Activated T-cell treated with anti-CD3 and anti-CD28 coated beads for 1 hour (primary cell): ENCODE data around the gene PLAGL2.
"Not testable (repeated sequence)": the region's sequence is repeated elsewhere in the genome, so short reads cannot be mapped to it uniquely, and the experiment has no call there.

Experiments used
- DNase-seq: peaks from one replicate; pipeline ENCODE4 v3.0.0-alpha.2; 2020; ENCODE audit warnings: low read depth

Gene PLAGL2

DNA sequence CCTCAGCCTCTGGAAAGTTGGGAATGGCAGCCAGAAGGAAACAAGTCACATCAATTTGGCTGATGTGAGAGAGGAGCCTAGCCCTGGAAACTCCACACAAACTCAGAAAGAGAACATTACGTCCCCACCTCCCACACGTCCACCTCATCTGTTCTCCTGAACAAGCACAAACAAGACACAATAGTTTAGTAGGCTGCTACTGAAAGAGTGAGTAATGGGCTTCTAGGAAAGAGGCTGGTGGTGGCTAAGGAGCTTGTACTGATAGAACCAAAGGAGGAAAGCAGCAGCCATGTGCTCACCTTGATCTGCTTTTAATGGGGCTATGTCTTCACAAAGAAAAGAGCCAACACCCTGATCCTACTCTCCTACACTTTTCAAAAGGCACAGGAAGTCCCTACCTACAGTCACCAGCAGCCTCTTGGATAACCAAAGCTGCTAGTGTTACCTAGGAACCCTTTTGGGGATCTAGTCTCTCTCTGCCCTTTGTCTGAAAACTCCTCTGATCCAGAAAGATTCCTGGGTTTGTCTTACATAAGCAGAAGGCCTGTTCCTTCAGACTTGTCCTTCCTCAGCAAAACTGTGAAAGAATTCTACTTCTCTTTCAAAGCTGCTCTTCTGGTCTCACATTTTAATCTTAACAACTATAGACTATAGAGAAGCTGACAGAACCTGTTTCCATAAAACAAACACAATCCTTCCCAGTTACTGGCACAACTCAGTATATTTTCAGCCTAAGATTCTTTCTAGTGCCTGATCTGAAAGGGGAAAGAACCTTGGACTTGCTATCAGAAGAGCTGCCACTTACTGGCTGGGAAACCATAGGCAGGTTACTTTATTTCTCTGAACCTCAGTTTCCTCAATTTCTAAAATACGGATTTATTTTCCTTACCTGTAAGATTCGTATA, 3.1 kb downstream of the PLAGL2 start:
- DNase-seq, result no peak

DNA sequence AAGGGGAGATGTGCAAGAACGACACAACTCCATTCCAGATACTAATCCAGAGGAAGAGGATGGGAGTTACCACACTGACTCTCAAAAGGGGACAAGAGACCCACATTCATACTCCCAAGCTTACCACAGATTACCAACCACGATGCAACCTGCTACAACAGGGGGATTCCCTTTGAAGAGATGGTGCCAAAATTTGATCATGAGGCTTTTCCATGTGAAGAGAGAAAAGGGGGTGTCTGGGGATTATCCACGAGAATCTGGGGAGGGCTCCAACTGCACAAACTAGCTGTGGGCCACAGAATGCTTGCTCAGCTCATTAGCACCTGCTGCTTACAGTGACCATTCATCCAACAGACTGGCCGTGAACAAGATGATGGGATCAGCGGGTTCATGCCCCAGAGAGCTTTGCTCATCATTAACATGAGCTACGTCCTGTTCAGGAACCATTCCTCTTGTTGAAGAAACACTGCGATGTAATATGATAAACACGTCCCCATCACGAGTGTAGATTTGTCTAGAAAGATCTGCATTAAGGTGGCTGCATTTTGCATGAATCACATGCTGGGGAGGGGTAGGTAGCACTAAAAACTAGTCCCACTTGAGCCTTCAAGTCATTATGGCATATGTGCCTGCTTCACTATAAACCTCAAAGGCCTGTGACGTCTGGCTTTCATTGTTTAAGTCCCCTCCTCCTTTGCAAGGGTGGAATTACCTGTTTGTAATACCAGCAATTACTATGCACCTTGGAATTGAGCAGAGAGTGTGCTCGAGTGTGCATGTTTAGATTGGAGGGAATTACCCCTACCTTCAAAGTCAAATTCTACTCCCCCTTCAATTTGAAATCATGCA, 4.0 kb downstream of the PLAGL2 start:
- DNase-seq, result no peak

DNA sequence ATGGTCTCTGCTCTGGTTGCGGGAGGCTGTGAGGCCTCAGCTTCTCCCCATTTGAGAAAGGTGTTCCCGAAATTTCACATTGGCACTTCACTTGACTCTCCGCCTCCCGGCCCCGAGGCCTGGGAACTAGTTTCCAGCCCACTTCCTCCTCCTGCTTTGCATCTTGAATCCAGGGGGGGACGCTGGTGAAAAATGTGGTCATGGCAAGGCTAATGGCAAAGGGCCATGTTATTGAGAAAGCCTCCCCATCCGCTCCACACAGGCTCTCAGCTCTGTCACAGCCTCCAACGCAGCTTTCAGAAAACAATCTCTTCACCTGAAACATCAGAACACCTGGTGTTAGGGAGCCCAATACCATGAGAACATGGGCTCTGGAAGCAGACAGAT, 5.6 kb downstream of the PLAGL2 start:
- no peak for DNase-seq

DNA sequence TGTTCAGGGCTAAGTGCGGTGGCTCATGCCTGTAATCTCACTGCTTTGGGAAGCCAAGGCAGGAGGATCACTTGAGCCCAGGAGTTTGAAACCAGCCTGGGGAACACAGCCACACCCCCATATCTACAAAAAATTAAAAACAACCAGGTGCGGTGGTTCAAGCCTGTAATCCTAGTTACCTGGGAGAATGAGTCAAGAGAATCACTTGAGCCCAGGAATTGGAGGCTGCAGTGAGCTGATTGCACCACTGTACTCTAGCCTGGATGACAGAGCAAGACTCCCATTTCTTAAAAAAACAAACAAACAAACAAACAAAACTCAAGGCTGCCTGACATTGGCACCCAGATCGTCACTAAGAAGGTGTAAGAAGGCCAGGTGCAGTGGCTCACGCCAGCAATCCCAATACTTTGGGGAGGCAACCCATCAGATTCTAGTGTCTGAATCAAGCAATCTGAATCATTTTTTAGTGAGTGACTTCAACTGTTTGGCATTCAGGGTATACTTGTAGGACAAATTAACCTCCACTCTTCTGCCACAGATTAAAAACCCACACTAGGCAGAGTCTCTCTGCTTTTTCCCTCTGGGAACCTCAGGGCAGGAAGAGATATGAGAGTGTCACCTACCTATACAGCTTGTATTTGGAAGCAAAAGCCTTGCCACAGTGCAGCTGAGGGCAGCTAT, 6.1 kb downstream of the PLAGL2 start:
- DNase-seq, result no peak

DNA sequence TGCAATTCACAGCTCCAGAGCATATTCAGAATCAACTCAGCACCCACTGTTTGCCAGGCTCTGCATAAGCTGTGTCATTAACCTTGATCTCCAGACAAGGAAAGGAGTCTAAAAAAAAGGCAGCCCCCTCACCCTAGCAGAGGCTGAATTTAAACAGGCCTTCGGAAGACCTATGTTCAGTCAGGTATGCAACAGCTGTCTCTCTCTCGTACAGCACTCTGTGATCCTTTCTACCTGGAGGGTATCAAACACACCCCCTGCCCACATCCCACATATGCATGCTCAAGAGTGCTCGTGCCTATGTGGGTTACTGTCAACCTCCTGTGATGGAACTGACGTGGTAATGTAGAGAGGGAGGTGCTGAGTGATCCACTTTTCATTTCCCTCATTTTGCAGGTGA, 8.5 kb downstream of the PLAGL2 start:
- DNase-seq, result no peak

DNA sequence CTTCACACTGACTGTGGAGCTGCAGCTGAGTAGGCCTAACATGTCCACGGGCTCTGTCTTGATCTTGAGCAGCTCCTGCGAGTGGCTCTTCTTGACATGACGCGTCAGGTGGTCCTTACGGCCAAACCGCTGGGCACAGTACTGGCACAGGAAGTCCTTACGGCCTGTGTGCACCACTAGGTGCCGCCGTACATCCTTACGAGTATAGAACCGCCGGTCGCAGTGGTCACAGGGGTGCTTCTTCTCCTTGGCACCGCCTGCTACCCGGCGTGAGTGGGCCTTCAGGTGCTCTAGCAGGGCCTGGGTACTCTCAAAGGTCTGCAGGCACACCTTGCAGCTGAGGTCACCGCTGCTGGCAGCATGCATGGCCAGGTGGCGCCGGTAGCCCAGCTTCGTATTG, 10.4 kb downstream of the PLAGL2 start:
- not testable (repeated sequence) for DNase-seq

DNA sequence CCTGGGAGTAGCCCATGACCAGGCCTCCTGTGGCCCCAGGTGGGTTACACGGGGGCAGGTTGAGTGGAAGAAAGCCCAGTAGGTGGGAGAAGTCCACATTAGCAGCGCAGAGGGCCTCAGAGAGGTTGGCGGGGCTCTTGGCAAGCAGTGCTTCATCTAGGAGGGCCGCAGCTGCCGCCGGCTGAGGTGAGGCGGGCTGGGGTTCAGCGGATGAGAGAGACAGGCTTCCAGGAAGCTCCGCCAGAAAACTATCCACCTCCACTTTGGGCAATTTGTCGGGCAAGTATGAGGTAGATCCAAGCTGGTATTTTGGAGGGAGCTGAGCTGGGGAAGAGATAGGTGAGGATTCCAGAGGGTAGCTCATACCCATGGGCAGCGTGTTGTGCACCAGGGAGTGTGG, 10.9 kb downstream of the PLAGL2 start:
- not testable (repeated sequence) for DNase-seq

DNA sequence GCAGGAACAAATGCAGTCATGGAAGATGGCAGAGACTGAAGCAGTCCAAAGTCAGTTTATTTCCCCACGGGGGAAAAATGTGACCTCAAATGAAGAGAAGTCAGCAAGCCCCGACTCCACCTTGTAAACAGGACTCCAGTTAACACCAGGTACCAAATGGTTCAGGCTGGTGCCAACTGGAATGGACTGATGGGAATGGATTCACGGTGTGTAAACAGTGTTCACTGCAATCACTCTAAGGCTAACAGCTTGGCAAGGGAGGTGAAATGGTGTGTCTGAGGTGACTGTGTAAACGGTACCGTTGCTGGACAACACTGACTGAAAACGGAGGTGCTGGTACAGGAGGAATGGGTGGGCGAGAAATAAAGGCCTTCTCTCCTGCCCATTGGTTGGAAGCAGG, 12.0 kb downstream of the PLAGL2 start:
- no peak for DNase-seq

DNA sequence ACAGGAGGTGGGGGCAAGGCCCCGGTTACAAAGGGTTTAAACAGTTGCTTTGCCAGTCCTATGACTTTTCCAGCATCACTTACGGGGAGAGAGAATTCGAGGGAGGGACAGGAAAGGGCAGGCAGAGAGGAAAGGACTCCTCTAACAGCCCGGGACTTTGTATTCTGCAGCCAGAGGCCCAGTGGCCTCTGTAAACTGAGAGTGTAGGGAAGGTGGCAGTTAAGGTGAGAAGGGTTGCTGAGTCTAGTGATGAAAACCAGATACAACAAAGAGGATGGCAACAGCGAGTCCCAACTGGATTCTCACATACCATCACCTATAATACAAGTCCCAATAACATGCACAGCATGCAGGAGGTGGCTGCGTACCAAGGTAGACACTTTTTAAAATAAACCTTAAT, 13.5 kb downstream of the PLAGL2 start:
- DNase-seq, result no peak

DNA sequence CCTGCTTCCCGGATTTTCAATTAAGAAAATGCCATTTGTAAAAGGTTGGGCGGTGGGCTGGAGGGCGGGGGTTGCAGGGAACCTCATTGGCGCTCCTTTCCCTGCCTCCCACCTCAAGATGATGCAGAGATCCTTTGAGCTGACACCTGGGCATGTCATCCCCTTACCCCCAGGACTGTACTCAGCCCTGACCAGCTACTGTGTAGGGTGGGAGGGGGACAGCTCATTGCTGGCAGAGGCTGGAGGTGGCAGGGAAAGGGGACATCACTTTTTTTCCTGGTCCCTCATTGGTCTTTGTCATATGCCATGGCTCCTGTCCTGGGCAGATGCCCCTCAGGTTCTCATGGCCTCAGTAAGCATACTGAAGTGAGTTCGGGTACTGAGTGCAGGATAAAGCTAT, 14.2 kb downstream of the PLAGL2 start:
- not testable (repeated sequence) for DNase-seq

DNA sequence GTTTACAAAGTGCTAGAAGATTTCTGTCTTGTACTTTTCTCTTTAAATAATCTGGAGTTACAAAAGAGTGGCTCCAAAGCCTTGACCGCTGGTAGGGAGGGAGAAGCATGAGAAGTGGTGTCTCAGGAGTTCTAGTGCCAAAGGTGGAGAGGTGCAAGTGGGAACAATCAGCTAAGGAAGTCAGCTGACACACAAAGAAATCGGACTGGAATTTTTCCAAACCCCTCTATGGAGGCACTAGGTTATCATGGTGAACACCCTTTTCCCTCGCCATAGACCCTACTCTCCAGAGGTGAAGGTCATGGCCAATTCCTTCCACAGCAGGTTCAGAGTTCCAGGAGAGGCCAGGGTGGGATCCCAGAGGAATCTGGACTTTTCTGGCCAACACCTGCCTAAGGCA, 14.8 kb downstream of the PLAGL2 start:
- no peak for DNase-seq

DNA sequence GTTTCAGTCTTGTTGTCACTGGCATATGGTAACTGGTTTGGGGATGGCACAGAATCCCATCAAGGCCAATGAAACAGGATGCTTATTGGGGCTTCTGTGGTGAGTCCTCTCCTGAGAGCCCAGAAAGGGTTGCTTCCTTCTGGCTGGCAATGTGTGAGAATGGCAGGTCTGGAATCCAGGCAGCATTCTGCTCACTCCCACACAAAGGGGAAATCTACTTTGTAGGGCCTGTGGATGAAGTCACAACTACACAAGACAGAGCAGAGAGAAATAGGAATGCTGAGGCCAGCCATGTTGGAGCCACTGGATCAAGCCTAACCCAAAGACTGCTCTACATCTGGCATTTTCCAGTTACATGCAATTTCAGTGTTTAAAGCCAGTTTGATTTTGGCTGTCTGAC, 15.7 kb downstream of the PLAGL2 start:
- DNase-seq, result no peak

DNA sequence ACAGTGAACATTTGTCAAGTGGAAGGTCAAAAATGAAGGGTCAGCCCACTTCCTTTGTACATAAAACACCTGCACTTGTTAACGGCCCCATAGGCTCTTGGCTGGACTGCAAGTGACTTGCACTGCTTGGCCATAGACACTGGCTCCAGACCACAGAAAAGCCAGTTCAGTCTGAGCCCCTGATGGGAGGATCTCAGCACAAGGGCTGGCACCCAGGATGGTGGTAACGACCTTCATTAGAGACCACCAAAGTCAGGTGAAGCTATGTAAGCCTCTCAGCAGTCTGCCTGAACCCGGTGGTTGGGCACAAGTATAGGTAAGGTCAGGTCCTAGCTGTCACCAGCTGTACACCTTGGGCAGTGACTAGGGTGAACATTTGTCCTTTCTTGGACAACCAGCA, 16.1 kb downstream of the PLAGL2 start:
- no peak for DNase-seq

DNA sequence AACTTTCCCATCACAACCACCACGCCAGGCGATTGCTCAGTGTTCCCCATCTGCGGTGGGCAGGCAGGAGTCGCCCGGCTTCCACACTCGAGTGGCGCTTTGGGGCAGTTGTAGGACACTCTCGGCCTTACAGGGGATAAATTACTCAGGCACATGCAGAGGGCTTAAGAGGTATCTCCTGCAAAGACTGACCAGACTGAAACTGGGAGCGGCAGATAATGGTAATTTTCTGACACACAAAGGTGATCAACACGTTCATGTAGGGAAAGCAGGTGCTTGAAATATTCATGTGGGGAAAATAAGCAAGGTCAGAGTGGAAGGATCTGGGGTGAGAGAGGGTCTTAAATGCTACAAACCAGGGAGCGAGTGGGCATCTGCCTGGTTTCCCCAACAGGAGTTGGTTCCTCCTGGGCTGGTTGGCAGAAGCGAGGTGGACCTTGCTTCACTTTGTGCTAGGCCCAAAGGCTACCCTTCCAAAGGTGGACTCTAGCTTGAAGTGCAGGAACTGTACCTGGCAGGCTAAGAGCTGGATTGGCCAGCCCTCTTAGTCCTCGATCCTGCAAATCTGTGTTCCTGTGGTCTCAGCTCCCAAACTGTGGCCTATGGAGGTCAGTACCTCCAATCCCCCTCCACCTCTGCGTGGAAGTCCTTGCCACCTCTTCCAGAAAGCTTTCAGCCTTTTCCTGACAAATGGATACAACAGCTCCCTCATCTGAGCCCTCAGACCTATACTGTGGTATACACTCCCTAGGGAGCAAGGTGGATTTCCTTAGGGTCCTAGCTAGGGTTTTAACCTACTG, 16.7 kb downstream of the PLAGL2 start:
- DNase-seq, result no peak

DNA sequence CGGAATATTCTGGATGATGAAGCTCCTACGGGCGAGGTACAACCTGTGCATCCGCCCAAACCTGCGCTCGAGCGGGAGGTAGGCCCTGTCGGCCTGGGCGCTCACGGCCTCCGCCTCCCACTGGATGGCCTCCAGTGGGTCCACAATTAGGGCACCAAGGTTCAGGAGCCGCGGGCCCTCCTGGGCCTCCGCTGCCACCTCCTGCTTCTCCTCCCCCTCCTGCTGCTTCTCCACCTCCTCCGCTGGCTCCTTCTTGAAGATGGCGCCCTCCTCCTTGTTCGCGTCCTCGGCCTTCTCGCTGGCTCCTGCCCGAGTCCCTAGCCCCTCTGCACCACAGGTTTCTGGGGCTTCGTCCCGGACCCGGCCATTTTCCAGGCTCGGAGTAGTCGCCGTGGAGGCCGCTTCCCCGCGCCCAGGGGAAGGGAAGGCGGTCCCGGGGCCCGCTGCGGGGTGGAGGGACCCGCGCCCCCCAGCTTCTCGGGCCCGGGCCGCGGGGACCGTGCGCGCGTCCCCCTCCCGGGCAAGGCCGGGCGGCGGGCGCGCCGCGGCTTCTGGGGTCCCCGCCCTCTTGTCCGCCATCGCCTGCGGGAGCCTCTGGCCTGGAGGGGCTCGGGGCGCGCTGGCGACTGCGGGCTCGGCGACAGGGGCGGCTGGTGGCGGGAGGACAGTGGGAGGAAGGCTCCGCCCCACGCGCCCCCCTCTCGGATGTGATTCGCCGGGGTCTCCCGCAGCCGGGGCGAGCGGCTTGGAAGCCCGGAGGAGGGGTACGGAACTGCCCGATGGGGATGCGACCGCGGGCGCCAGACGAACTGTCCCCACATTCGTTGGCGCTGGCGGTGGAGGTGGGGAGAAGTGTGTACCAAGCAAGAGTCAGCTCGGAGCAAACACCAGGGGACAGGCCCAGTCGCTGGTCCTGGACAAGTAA, 17.6 kb downstream of the PLAGL2 start:
- DNase-seq, result peak; percentile 22

DNA sequence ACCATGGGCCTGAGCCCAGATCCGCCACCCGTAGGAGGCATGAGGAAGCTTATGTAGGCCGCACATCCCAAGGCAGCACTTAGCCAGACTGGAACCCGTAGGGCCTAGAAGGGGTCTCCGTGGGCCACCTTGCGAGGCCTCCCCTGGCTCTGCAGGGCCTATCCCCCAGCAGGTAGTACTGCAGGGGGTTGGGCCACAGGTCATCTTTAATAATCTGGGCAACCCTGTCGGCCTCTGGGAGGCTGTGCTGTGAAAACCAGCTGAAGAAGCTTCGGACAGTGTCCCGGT, 18.5 kb downstream of the PLAGL2 start:
- DNase-seq, result no peak

DNA sequence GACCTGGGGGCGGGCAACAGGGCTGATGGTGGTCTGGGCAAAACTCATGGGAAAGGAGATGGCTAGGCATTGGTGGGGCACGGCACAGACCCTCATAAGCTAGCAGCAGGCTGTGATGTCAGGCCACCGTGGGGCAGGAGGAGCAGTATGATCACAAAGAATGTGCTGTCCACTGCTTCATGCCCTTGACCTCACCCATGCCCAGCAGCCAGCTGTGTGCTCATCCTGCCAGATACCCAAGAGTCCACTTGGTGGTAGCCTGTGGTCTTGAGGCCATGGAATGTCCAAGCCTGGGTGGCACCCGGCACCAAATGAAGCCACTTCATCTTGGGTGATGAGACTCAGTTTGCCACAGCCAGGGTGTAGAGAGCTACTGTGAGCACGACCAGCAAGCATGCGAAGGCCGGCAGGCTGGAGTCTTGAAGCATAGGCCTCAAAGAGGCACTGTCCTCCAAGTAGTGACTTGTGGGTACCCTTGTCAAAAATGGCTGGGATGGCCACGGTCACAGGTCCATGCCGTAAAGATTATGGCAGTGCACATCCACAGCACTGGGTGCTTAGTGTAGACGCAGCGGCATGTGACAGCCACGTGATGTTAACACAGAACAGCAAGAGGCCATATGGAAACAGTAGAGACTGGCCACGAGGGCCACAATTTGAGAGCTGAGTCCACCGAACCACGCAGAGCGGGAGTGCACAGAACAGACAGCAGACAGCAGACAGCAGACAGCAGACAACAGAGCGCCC, 19.0 kb downstream of the PLAGL2 start:
- DNase-seq, result no peak

DNA sequence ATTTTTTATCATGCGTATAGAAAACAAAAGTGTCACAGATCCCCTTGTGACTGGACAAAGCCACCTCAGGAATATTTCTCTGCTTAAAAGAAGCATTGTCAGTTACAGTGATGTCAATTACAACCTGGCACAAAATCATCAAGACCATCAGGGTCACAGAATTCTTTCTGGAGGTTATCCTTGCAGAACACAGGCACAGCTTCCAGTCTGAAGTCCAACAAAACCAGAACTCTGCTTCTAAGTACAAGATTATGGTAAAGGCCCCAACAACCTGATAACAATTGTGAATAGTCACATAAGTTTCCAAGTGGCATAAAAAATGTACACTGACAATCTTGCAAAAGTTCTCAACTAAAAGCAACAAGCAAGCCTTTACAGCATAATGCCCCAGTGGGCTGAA, 21.0 kb downstream of the PLAGL2 start:
- DNase-seq, result no peak

DNA sequence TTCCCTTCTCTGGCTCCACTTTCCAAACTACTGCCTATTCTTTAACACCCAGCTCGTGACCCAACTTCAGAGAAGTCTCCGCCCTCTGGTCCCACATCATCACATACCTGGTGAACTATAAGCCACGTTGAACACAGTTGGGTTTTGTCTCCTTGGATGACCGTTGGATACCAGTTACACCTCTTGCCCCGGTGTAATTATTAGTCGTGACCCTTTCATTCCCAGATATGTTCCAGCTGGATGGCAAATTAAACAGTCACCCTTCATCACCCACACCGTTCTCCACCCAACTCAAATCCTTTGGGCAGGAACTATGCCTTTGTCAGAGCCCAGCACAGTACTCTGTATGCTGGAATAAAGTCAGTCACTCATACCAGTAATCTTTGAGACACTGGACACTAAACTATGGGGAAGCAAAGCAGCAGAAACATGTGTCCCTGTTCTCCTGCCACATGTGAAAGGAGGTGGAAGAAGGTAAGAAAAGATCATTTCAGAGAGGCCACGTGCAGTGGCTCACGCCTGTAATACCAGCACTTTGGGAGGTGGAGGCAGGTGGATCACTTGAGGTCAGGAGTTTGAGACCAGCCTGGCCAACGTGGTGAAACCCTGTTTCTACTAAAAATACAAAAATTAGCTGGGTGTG, 22.5 kb downstream of the PLAGL2 start:
- DNase-seq, result no peak
